Stimulated activated CD8-positive, alpha-beta memory T cell treated with anti-CD3 and anti-CD28 coated beads, Interleukin-2, amount 100 ng/mL, for 48 hours (primary cell): ENCODE measurements around the gene PHKB.

ENCODE experiments used
- DNase-seq, 2 donors: peaks; one replicate each; pipeline ENCODE4 v3.0.0-alpha.2; 2020; ENCODE audit warnings: low read depth in 2 of 2

Gene PHKB

GRCh38 chr16:47624563-47624962 is 163.4 kb downstream of the PHKB start:
- DNase-seq: no peak

GRCh38 chr16:47625115-47625567 is 164.0 kb downstream of the PHKB start:
- no peak for DNase-seq

- no peak for DNase-seq
Measured at GRCh38 chr16:47626246-47626645, 165.1 kb downstream of the PHKB start.

GRCh38 chr16:47627085-47627639 is 166.0 kb downstream of the PHKB start:
- no peak for DNase-seq

- no peak for DNase-seq
Measured at GRCh38 chr16:47627721-47628120, 166.6 kb downstream of the PHKB start.

- no peak for DNase-seq
Measured at GRCh38 chr16:47631131-47631530, 170.0 kb downstream of the PHKB start.

- no peak for DNase-seq
Measured at GRCh38 chr16:47634126-47634525, 173.0 kb downstream of the PHKB start.

GRCh38 chr16:47634727-47635126 is 173.6 kb downstream of the PHKB start:
- no peak for DNase-seq

GRCh38 chr16:47636501-47637099 is 175.5 kb downstream of the PHKB start:
- DNase-seq: no peak

- DNase-seq: no peak
Measured at GRCh38 chr16:47638175-47638574, 177.0 kb downstream of the PHKB start.

- no peak for DNase-seq
Measured at GRCh38 chr16:47640661-47641060, 179.5 kb downstream of the PHKB start.

GRCh38 chr16:47643323-47644000 is 182.3 kb downstream of the PHKB start:
- no peak for DNase-seq

GRCh38 chr16:47644166-47644565 is 183.0 kb downstream of the PHKB start:
- DNase-seq: no peak

GRCh38 chr16:47644661-47645060 is 183.5 kb downstream of the PHKB start:
- no peak for DNase-seq

- DNase-seq: no peak
Measured at GRCh38 chr16:47646914-47647313, 185.8 kb downstream of the PHKB start.

- DNase-seq: no peak
Measured at GRCh38 chr16:47657032-47657431, 195.9 kb downstream of the PHKB start.

GRCh38 chr16:47657977-47658376 is 196.8 kb downstream of the PHKB start:
- DNase-seq: no peak

GRCh38 chr16:47660540-47660939 is 199.4 kb downstream of the PHKB start:
- no peak for DNase-seq

- DNase-seq: no peak
Measured at GRCh38 chr16:47664653-47665325, 203.7 kb downstream of the PHKB start.

GRCh38 chr16:47666434-47666833 is 205.3 kb downstream of the PHKB start:
- DNase-seq: no peak

- no peak for DNase-seq
Measured at GRCh38 chr16:47667956-47668355, 206.8 kb downstream of the PHKB start.

GRCh38 chr16:47672475-47672874 is 211.3 kb downstream of the PHKB start:
- DNase-seq: no peak
